ENCODE measurements around the gene VPS35. TPM values are rescaled to one million over a fixed set of nuclear protein-coding genes. Genes with fewer than 3 reads are reported as not detected.

The VPS35 gene
- total and polyA plus RNA-seq, 2 of the 13 experiments (the other 11 are each of a cell fraction or from before 2014, with no cell fraction given) = 30.7 to 136 TPM

- TF ChIP-seq, protein P1, sequence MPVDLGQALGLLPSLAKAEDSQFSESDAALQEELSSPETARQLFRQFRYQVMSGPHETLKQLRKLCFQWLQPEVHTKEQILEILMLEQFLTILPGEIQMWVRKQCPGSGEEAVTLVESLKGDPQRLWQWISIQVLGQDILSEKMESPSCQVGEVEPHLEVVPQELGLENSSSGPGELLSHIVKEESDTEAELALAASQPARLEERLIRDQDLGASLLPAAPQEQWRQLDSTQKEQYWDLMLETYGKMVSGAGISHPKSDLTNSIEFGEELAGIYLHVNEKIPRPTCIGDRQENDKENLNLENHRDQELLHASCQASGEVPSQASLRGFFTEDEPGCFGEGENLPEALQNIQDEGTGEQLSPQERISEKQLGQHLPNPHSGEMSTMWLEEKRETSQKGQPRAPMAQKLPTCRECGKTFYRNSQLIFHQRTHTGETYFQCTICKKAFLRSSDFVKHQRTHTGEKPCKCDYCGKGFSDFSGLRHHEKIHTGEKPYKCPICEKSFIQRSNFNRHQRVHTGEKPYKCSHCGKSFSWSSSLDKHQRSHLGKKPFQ (CRISPR knock-in tag; IDR thresholded peaks at IDR 0.05; ENCODE audit: insufficient replicate concordance) = no peak
- TF ChIP-seq ATAD3A (CRISPR knock-in tag; IDR thresholded peaks at IDR 0.05) (no peak), ZNF468 (CRISPR knock-in tag; IDR thresholded peaks at IDR 0.05) (no peak), ZSCAN30 (CRISPR knock-in tag; IDR thresholded peaks at IDR 0.05) (no peak), PRPF4 (IDR thresholded peaks at IDR 0.05; ENCODE audit: low read depth, low read length, poor library complexity, severe bottlenecking) (no peak), NR1H2 (CRISPR knock-in tag; IDR thresholded peaks at IDR 0.05; ENCODE audit: borderline replicate concordance, low read depth) (no peak), PREB (CRISPR knock-in tag; IDR thresholded peaks at IDR 0.05) (no peak), RFXAP (CRISPR knock-in tag; IDR thresholded peaks at IDR 0.05; ENCODE audit: borderline replicate concordance) (peak; percentile 52; the same call in 1 of the 2 replicates), FOXP1 (IDR thresholded peaks at IDR 0.05) (no peak), FOXP1 (CRISPR knock-in tag; IDR thresholded peaks at IDR 0.05) (no peak), SETDB1 (CRISPR knock-in tag; IDR thresholded peaks at IDR 0.05; ENCODE audit: borderline replicate concordance) (no peak), ZFP36L1 (CRISPR knock-in tag; IDR thresholded peaks at IDR 0.05) (no peak), ZNF232 (CRISPR knock-in tag; IDR thresholded peaks at IDR 0.05; ENCODE audit: borderline replicate concordance) (0 out of 2 replicates have a peak, but pooled peaks have one; percentile 29), NCOA5 (CRISPR knock-in tag; IDR thresholded peaks at IDR 0.05) (no peak), MTF1 (CRISPR knock-in tag; IDR thresholded peaks at IDR 0.05) (no peak), ZNF550 (CRISPR knock-in tag; IDR thresholded peaks at IDR 0.05; ENCODE audit: borderline replicate concordance) (0 out of 2 replicates have a peak, but pooled peaks have one; percentile 22), HDAC1 (CRISPR knock-in tag; IDR thresholded peaks at IDR 0.05) (no peak), MEF2D (CRISPR knock-in tag; IDR thresholded peaks at IDR 0.05) (0 out of 2 replicates have a peak, but pooled peaks have one; percentile 19), HNF4A (CRISPR knock-in tag; IDR thresholded peaks at IDR 0.05) (no peak), ZNF337 (CRISPR knock-in tag; IDR thresholded peaks at IDR 0.05; ENCODE audit: borderline replicate concordance, low read depth) (no peak), ELF4 (CRISPR knock-in tag; IDR thresholded peaks at IDR 0.05; ENCODE audit: borderline replicate concordance) (no peak), PHF5A (CRISPR knock-in tag; IDR thresholded peaks at IDR 0.05; ENCODE audit: low read depth, unreplicated experiment) (no peak), FOXC1 (CRISPR knock-in tag; IDR thresholded peaks at IDR 0.05; ENCODE audit: borderline replicate concordance) (no peak), EED (CRISPR knock-in tag; IDR thresholded peaks at IDR 0.05) (0 out of 2 replicates have a peak, but pooled peaks have one; percentile 28), ISL2 (CRISPR knock-in tag; IDR thresholded peaks at IDR 0.05) (0 out of 2 replicates have a peak, but pooled peaks have one; percentile 28), CAMTA2 (CRISPR knock-in tag; IDR thresholded peaks at IDR 0.05; ENCODE audit: borderline replicate concordance) (no peak), ZNF614 (CRISPR knock-in tag; IDR thresholded peaks at IDR 0.05; ENCODE audit: borderline replicate concordance) (no peak)
- TF ChIP-seq, protein P2, sequence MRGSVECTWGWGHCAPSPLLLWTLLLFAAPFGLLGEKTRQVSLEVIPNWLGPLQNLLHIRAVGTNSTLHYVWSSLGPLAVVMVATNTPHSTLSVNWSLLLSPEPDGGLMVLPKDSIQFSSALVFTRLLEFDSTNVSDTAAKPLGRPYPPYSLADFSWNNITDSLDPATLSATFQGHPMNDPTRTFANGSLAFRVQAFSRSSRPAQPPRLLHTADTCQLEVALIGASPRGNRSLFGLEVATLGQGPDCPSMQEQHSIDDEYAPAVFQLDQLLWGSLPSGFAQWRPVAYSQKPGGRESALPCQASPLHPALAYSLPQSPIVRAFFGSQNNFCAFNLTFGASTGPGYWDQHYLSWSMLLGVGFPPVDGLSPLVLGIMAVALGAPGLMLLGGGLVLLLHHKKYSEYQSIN (CRISPR knock-in tag; IDR thresholded peaks at IDR 0.05; ENCODE audit: borderline replicate concordance) = no peak
These were observed 59.4 kb downstream of the VPS35 start (continued) for GRCh38 chr16:46629331-46630219.
